IPS-18c (cell line): Measurements from ENCODE around the gene PRSS2.

Experiments used
- H3K4me3 ChIP-seq: 2 replicates; pipeline ENCODE4 v1.7.0; 2013; ENCODE audit warnings: low read depth, mild to moderate bottlenecking, low read length, moderate library complexity; ENCODE audit not compliant: insufficient read depth
- H3K9me3 ChIP-seq: one replicate; pipeline ENCODE4 v1.6.1; 2013; ENCODE audit warnings: mild to moderate bottlenecking, low read length, moderate library complexity; ENCODE audit not compliant: control insufficient read depth, insufficient read depth

Gene PRSS2

GRCh38 chr7:142793156-142793555 lies 22.4 kb downstream of the PRSS2 start:
- Histone ChIP-seq H3K9me3 (no peaks in the 10 kb centered on the region), H3K4me3 (no peak overlapping the region)

GRCh38 chr7:142795339-142795863 lies 24.6 kb downstream of the PRSS2 start:
- H3K4me3 ChIP-seq = peak overlapping the region; percentile 28
- no peaks in the 10 kb centered on the region for H3K9me3 ChIP-seq

- peak overlapping the region; percentile 70 for H3K4me3 ChIP-seq
- no peaks in the 10 kb centered on the region for H3K9me3 ChIP-seq
These were observed 25.3 kb downstream of the PRSS2 start for GRCh38 chr7:142796001-142796500.

- Histone ChIP-seq H3K4me3 (peak overlapping the region; percentile 70), H3K9me3 (no peaks in the 10 kb centered on the region)
These were observed 26.0 kb downstream of the PRSS2 start for GRCh38 chr7:142796501-142797390.

GRCh38 chr7:142797391-142798377 lies 26.9 kb downstream of the PRSS2 start:
- Histone ChIP-seq H3K4me3 (peak overlapping the region; percentile 70), H3K9me3 (no peaks in the 10 kb centered on the region)

- H3K9me3 ChIP-seq = no peaks in the 10 kb centered on the region
- H3K4me3 ChIP-seq = no peak overlapping the region
These were observed 28.0 kb downstream of the PRSS2 start for GRCh38 chr7:142798451-142799436.

- Histone ChIP-seq H3K9me3 (no peaks in the 10 kb centered on the region), H3K4me3 (no peak overlapping the region)
These were observed 28.7 kb downstream of the PRSS2 start for GRCh38 chr7:142799437-142799835.

GRCh38 chr7:142800088-142800487 lies 29.3 kb downstream of the PRSS2 start:
- no peak overlapping the region for H3K4me3 ChIP-seq
- peaks cover 1% of the 10 kb centered on the region for H3K9me3 ChIP-seq

- peaks cover 3% of the 10 kb centered on the region for H3K9me3 ChIP-seq
- H3K4me3 ChIP-seq = no peak overlapping the region
These were observed 30.0 kb downstream of the PRSS2 start for GRCh38 chr7:142800699-142801260.

- no peak overlapping the region for H3K4me3 ChIP-seq
- peaks cover 3% of the 10 kb centered on the region for H3K9me3 ChIP-seq
These were observed 31.0 kb downstream of the PRSS2 start for GRCh38 chr7:142801601-142802295.

GRCh38 chr7:142802301-142802700 lies 31.5 kb downstream of the PRSS2 start:
- Histone ChIP-seq H3K4me3 (no peak overlapping the region), H3K9me3 (peaks cover 3% of the 10 kb centered on the region)

- Histone ChIP-seq H3K4me3 (no peak overlapping the region), H3K9me3 (peaks cover 3% of the 10 kb centered on the region)
These were observed 33.1 kb downstream of the PRSS2 start for GRCh38 chr7:142803901-142804300.

GRCh38 chr7:142804728-142805207 lies 34.0 kb downstream of the PRSS2 start:
- H3K9me3 ChIP-seq = peaks cover 3% of the 10 kb centered on the region
- no peak overlapping the region for H3K4me3 ChIP-seq

- Histone ChIP-seq H3K9me3 (peaks cover 3% of the 10 kb centered on the region), H3K4me3 (no peak overlapping the region)
These were observed 34.7 kb downstream of the PRSS2 start for GRCh38 chr7:142805350-142806021.

GRCh38 chr7:142806022-142806356 lies 35.2 kb downstream of the PRSS2 start:
- H3K4me3 ChIP-seq = no peak overlapping the region
- peaks cover 3% of the 10 kb centered on the region for H3K9me3 ChIP-seq
